Sigmoid colon (tissue), 7 donors: ENCODE data around the gene HPX. TPM values are rescaled to one million over a fixed set of nuclear protein-coding genes. Genes with fewer than 3 reads are reported as not detected.

ENCODE experiments used
- DNase-seq: peaks from one replicate; pipeline ENCODE4 v3.0.0-alpha.2; 2019
- H3K27ac ChIP-seq, 4 donors: fragments of 200-600 bp; sonication (generic); one replicate each; pipeline ENCODE4 v1.5.1; 2016 to 2019; ENCODE audit warnings: mild to moderate bottlenecking in 1 of 4
- H3K27me3 ChIP-seq, 3 donors: fragments of 200-600 bp; sonication (generic); one replicate each; pipeline ENCODE4 v1.5.1; 2019; ENCODE audit warnings: mild to moderate bottlenecking in 1 of 3
- H3K36me3 ChIP-seq, 4 donors: fragments of 200-600 bp; sonication (generic); one replicate each; pipeline ENCODE4 v1.5.1; 2016 to 2019
- H3K4me1 ChIP-seq, 4 donors: fragments of 200-600 bp; sonication (generic); one replicate each; pipeline ENCODE4 v1.5.1; 2017 to 2019
- H3K4me3 ChIP-seq, 4 donors: fragments of 200-600 bp; sonication (generic); one replicate each; pipeline ENCODE4 v1.5.1; 2017 to 2019; ENCODE audit warnings: mild to moderate bottlenecking in 2 of 4, moderate library complexity in 1 of 4
- H3K9me3 ChIP-seq, 4 donors: fragments of 200-600 bp in 3 of 4; sonication (generic) in 3 of 4; one replicate each; pipeline versions ENCODE4 v1.5.1 to v1.6.1; 2013 to 2019
- EP300 ChIP-seq, 4 donors: sonication (generic); formaldehyde crosslinking; IDR thresholded peaks; one replicate each; pipeline ENCODE4 v1.6.1; 2017; ENCODE audit warnings: antibody characterized with exemption in 4 of 4
- POLR2A ChIP-seq, 2 donors: fragments of 450-650 bp; IDR thresholded peaks; one replicate each; pipeline ENCODE4 v1.6.1; 2016; ENCODE audit warnings: antibody characterized with exemption in 2 of 2, mild to moderate bottlenecking in 2 of 2, moderate library complexity in 2 of 2
- POLR2AphosphoS5 ChIP-seq, 4 donors: sonication (generic); formaldehyde crosslinking; IDR thresholded peaks; one replicate each; pipeline ENCODE4 v1.6.1; 2017; ENCODE audit warnings: antibody characterized with exemption in 4 of 4
- WGBS, 2 donors: extraction: QIAGEN DNeasy Blood & Tissue Kit; methylation state at CpG; one replicate each; pipeline ENCODE4 v1.1.7; 2013; 5-methylcytosine and 5-hydroxymethylcytosine counted together
- intact Hi-C: fragments of 100-400 bp; cut with DNase I; formaldehyde crosslinking; loops from one replicate; pipeline ENCODE4 v1.15.1; 2023
- polyA plus RNA-seq, 3 donors: library from polyadenylated mRNA; stranded (reverse); fragments of 200-250 nt; gene quantifications; one replicate each; pipeline ENCODE4 v1.2.3, GENCODE V29; 2013
- total RNA-seq, 4 donors: library from RNA; depleted of rRNA; stranded (reverse); fragments of >200 nt; gene quantifications; one replicate each; pipeline ENCODE4 v1.1.0, GENCODE V29; 2016
- TF ChIP-seq, protein P1 (sequence below), 4 experiments: fragments of 450-650 bp in 3 of 4; fragments of 200-600 bp in 1 of 4; IDR thresholded peaks; one replicate each; pipeline ENCODE4 v1.5.1; 2016 to 2019; ENCODE audit warnings: antibody characterized with exemption in 4 of 4, mild to moderate bottlenecking in 3 of 4, moderate library complexity in 2 of 4
- donor health status: healthy with polysubstance abuse.
- donor health status: Bipolar disorder and iron deficiency.
- donor health status: healthy.

HPX gene
- total and polyA plus RNA-seq, 7 donors, result 0.54 to 3.0 (median 1.3) TPM; not detected in 3

DNA sequence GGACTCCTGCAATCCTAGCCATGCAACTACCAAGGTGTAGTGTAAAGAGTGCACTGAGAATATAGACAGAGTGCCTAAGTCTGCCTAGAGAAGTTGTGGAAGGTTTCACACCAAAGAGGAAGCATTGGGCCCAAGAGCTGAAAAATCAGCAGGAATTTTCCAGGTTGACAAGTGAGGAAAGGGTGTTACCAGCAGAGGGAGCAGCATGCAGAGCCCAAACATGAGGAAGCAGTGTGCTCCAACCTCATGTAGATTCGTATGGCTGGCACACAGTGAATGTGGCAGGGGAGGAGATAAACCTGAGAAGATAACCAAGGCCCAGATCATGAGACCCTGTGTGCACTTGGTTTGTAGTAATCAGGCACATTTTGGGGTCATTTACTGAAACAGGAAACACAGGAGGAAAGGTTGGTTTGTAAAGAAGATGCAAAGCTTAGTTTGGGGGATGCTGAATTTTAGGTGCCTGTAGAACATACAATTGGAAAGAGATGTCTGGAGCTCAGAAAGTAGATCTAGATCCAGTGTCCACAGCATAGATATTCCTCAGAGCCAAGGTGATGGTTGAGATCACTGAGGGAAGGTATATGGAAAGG lies 1.7 kb downstream of the HPX start:
- Histone ChIP-seq H3K9me3 (no peaks in the 10 kb centered on the region), H3K4me1 (no peaks in the 10 kb centered on the region), H3K4me3 (no peak overlapping the region), H3K36me3 (no peaks in the 10 kb centered on the region), H3K27me3 (no peaks in the 10 kb centered on the region), H3K27ac (no peak overlapping the region)
- WGBS, 2 donors, result 2 to 20% methylated on average over 1 of the region's 1 CpG
- intact Hi-C loops, result no loop called here
- no peak for DNase-seq
- TF ChIP-seq, protein P1, sequence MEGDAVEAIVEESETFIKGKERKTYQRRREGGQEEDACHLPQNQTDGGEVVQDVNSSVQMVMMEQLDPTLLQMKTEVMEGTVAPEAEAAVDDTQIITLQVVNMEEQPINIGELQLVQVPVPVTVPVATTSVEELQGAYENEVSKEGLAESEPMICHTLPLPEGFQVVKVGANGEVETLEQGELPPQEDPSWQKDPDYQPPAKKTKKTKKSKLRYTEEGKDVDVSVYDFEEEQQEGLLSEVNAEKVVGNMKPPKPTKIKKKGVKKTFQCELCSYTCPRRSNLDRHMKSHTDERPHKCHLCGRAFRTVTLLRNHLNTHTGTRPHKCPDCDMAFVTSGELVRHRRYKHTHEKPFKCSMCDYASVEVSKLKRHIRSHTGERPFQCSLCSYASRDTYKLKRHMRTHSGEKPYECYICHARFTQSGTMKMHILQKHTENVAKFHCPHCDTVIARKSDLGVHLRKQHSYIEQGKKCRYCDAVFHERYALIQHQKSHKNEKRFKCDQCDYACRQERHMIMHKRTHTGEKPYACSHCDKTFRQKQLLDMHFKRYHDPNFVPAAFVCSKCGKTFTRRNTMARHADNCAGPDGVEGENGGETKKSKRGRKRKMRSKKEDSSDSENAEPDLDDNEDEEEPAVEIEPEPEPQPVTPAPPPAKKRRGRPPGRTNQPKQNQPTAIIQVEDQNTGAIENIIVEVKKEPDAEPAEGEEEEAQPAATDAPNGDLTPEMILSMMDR (IDR thresholded peaks at IDR 0.05), result peak in 3 of 4 experiments; percentile 40 to 57 (median 52)
- no peak for TF ChIP-seq POLR2A (IDR thresholded peaks at IDR 0.05)

GRCh38 chr11:6437993-6438392 lies 2.8 kb downstream of the HPX start:
- no peak for TF ChIP-seq POLR2AphosphoS5 (IDR thresholded peaks at IDR 0.05)
- TF ChIP-seq, protein P1 (IDR thresholded peaks at IDR 0.05), result no peak
- Histone ChIP-seq H3K4me3 (no peak overlapping the region), H3K4me1 (no peaks in the 10 kb centered on the region), H3K36me3 (no peaks in the 10 kb centered on the region), H3K27ac (no peak overlapping the region), H3K9me3 (no peaks in the 10 kb centered on the region), H3K27me3 (no peaks in the 10 kb centered on the region)
- intact Hi-C loops, result no loop called here
- DNase-seq, result no peak
- 58 to 74% methylated on average over 3 of the region's 3 CpGs for WGBS, 2 donors

DNA sequence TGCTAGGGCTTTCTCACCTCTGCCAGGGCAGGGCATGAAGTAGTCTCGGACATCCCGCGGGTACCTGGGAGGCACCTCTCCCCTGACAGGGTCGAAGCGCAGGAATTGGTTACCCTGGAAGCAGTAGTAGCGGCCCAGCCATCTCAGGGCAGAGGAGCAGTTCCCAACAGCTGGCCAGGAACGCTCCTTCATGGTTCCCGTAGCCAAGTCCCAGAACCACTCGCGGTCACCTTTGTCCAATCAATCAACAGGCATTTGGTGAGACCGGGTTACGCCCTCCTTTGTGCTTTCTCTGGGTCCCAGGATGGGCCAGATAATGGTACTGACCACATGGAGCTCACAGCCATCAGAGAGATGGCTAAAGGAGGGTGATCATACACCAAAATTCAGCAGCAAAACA lies 3.4 kb downstream of the HPX start:
- intact Hi-C loops, result no loop called here
- Histone ChIP-seq H3K9me3 (no peaks in the 10 kb centered on the region), H3K36me3 (no peaks in the 10 kb centered on the region), H3K27ac (no peak overlapping the region), H3K4me1 (no peaks in the 10 kb centered on the region), H3K27me3 (no peaks in the 10 kb centered on the region), H3K4me3 (no peak overlapping the region)
- WGBS, 2 donors, result 95% methylated on average over 12 of the region's 12 CpGs
- DNase-seq, result no peak
- TF ChIP-seq EP300 (IDR thresholded peaks at IDR 0.05), result no peak
- TF ChIP-seq, protein P1 (IDR thresholded peaks at IDR 0.05), result no peak
- no peak for TF ChIP-seq POLR2AphosphoS5 (IDR thresholded peaks at IDR 0.05)
- no peak for TF ChIP-seq POLR2A (IDR thresholded peaks at IDR 0.05)

- Histone ChIP-seq H3K4me3 (no peak overlapping the region), H3K9me3 (no peaks in the 10 kb centered on the region), H3K36me3 (no peaks in the 10 kb centered on the region), H3K27me3 (no peaks in the 10 kb centered on the region), H3K4me1 (no peaks in the 10 kb centered on the region), H3K27ac (no peak overlapping the region)
- TF ChIP-seq POLR2AphosphoS5 (IDR thresholded peaks at IDR 0.05) (no peak), POLR2A (IDR thresholded peaks at IDR 0.05) (no peak), EP300 (IDR thresholded peaks at IDR 0.05) (no peak)
- TF ChIP-seq, protein P1 (IDR thresholded peaks at IDR 0.05), result no peak
- intact Hi-C loops, result no loop called here
- no peak for DNase-seq
- 40 to 68% methylated on average over 5 of the region's 5 CpGs for WGBS, 2 donors
These were observed 6.7 kb downstream of the HPX start for GRCh38 chr11:6433998-6434660.

DNA sequence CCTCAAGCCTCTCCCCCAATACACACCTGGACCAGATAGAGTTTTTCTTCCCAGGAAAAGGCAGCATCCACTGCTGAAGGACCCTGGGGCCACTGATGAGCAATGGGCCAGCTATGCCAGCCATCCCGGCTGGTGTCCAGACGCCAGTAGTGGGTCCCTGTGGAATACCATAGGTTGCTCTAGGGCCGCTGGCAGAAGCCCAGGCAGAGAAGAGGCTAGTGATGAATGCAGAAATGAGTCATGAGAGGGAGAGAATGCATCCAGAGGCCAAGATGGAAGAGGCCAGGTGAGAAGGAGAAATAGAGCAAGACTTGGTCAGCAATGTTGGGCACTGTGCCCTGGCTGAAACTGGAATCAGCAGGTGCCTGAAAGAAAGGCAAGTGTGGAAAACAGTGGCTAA lies 8.9 kb downstream of the HPX start:
- Histone ChIP-seq H3K9me3 (no peaks in the 10 kb centered on the region), H3K4me3 (no peak overlapping the region), H3K36me3 (no peaks in the 10 kb centered on the region), H3K27me3 (no peaks in the 10 kb centered on the region), H3K27ac (no peak overlapping the region), H3K4me1 (no peaks in the 10 kb centered on the region)
- TF ChIP-seq POLR2AphosphoS5 (IDR thresholded peaks at IDR 0.05) (no peak), POLR2A (IDR thresholded peaks at IDR 0.05) (no peak), EP300 (IDR thresholded peaks at IDR 0.05) (no peak)
- TF ChIP-seq, protein P1 (IDR thresholded peaks at IDR 0.05), result no peak
- intact Hi-C loops, result no loop called here
- no peak for DNase-seq
- 91 to 96% methylated on average over 3 of the region's 3 CpGs for WGBS, 2 donors
